HG02759 (cell line): ENCODE measurements around the gene GALNT9.

Source experiments
- ATAC-seq: cut with Tn5 transposase; IDR thresholded peaks from one replicate; pipeline ENCODE4 v1.9.1; 2021; ENCODE audit warnings: mild to moderate bottlenecking, moderate library complexity; ENCODE audit not compliant: unreplicated experiment

Gene GALNT9

DNA sequence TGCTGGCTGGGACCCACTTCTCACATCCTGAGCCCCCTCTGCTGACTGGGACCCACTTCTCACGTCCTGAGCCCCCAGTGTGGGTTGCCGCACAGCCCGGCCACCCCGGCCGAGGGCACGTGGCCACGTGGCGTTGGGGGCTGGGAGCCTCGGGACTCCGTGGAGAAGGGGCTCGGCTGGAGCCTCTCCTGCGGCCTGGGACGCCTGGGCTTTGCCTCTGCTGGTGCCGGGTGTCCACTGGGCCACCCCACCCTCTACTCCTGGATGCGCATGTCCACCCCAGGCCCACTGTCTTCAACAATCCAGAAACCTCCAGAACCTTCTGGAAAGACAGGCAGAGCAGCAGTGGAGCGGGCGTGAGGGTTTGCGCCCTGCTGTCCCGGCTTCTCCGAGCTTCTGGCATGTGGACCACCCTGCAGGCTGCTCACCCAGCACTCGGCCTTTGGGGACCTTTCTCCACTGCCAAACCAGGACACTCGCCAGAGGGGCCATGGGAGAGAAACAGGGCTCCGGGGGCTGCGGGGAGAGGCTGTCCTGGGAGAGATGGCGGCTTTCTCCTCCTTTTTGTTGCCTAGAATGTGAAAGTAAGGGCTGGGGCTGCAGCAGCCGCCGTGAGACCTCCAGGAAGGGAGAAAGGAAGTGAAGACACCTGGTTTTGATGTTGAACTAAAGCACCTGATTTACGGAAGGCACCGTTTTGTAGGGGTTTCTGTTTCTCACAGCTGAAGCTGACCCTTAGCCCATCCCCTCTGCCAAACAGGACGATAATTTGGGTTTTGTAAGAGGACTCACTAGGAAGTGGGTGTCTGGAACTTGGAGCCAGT lies 155.2 kb downstream of the GALNT9 start:
- ATAC-seq, result no peak

GRCh38 chr12:132173135-132174014 lies 156.0 kb downstream of the GALNT9 start:
- ATAC-seq, result no peak

DNA sequence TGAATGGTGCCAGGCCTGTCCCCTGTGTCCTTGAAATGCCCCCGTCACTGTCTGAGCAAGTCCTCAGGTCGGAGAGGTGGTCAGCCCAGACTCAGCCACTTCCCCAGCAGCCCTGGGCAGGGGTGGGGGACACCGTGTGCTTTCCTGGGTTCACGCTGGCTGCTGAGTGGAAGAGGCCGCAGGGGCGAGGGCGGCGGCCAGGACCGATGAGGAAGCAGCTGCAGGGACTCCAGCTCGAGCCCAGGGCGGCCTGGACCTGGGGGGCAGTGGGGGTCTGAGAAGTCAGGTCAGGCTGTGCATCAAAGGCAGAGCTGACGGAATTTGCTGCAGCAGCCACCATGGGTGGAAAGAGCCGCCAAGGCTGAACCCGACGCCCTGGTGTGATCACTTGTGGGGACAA lies 156.8 kb downstream of the GALNT9 start:
- ATAC-seq, result no peak

DNA sequence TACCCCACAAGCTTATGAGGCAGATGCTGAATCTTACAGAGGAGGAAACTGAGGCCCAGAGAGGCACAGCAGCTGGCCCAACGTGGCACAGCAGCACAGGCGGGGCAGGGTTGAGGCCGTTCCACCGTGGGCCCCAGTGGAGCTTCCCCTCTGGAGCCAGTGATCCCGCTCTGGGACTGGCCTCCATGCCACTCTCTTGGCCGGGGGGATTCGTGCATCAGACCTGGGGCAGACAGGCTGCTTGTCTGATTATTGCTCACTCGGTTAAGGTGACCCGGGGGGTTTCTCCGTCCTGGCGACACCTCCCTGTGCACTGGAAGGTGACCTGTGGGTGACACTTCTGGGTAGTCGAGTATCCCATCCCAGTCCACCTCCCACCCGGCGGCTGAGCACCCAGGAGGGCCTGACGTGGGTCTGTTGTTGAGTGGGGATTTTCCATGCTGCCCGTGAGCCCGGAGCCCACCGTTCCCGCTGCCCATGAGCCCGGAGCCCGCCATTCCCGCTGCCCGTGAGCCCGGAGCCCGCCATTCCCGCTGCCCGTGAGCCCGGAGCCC lies 157.3 kb downstream of the GALNT9 start:
- ATAC-seq, result no peak

GRCh38 chr12:132171293-132171967 lies 158.0 kb downstream of the GALNT9 start:
- ATAC-seq, result no peak

DNA sequence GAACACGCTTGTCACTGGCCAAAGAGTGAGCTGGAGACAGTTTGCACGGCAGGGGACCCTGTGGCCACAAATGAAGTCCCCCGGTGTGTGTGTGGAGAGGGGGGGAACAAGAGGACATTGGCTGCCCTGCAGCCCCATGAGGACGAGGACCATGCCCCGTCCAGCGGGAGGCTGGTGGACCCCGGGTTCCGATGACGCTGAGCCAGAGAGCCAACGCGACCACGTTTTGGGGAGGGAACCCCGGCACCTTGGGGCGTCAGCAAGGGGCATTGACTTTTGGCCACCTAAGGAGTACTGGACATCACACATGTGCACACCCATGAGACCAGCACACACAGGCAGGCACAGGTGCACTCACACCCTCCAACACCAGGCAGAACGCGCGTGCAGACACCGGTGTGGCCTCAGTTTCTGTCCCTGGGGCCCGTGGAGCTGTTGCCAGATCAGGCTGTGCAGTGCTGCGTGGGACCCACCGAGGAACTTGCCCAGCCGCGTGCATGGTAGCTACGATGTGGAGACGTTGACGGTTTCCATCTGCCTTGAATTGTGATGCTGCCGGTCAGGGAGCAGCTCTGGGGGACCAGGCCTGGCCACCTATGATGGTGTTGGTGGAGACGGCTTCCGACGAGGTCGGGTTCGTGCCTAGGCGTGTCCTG lies 158.6 kb downstream of the GALNT9 start:
- no peak for ATAC-seq

DNA sequence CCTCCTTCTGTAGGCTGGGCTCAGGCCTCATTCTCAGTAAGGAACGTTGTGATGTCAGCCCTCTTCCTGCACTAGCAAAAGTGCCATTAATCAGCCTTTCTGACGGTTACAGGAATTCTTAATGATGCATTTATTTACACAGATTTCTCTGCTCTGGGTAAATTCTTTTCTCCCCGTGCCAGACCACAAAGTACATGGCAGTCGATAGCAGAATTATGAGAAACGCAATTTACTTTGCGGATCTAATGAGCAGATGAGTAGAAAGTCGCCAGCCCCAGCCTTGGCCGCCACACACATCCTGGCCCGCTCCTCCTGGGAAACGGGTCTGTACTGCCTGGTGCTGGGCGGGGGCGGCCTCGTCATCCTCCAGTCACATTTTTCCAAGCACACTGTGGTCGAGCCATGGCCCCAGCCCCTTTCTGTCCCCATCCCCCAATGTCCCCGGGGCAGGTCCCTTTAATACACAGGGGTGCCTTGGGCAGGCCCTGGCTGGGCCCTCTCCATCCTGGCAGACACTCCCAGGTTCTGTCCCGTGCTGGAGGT lies 159.2 kb downstream of the GALNT9 start:
- ATAC-seq, result no peak

DNA sequence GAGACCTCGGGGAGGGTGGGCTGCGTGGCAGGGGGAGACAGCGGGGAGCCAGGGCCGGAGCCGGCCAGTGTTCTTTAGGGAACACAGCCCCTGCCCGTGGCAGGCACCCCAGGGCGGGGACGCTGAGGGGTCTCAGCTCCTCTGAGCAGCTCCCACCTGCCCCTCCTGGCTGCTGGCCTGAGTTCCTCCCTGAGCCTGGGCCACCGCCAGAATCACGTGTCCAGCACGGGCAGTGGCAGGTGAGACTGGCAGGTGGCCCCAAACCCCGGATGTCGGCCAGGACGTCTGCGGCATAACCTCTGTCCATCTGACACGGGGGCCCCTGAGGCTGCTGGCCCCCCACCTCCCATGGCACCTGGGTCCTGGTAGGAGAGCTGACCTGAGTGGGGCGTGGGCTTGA lies 160.0 kb downstream of the GALNT9 start:
- ATAC-seq, result no peak

DNA sequence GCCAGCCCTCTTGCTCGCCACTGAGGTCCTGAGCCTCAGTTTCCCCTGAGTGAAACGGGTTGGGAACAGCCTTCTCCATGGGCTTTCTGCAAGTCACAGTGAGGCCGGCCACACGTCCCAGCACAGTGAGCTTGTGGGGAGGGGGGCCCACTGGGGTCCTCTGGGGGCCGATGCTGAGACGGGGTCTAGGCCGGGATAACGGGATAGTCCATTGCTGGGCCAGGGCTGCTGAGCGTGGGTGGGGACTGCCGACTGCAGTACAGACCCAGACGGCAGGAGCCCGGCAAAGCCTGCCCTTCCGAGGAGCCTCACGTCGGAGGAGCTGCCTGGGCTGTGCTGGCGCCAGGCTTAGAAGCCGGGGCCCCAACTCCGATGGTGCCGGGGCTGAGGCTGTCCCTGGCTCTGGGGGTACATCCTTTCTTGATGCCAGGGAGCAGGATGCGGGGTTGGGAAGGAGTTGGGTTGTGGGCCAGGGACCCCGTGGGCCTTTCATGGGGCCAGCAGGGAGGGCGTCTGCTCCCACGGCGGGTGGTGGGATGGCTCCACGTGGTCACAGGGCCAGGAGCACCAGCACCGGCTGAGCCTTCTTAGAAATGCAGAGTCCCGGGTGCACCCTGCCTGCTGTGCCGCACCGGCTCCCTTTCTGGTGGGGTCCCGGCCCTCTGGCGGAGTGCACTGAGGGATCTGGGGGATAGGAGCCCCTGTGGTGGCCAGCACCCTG lies 160.9 kb downstream of the GALNT9 start:
- ATAC-seq, result no peak

GRCh38 chr12:132167611-132168310 lies 161.6 kb downstream of the GALNT9 start:
- ATAC-seq, result no peak

- ATAC-seq, result no peak
These were observed 162.4 kb downstream of the GALNT9 start for GRCh38 chr12:132166801-132167591.

GRCh38 chr12:132166093-132166492 lies 163.3 kb downstream of the GALNT9 start:
- no peak for ATAC-seq

GRCh38 chr12:132165584-132165983 lies 163.8 kb downstream of the GALNT9 start:
- ATAC-seq, result no peak

DNA sequence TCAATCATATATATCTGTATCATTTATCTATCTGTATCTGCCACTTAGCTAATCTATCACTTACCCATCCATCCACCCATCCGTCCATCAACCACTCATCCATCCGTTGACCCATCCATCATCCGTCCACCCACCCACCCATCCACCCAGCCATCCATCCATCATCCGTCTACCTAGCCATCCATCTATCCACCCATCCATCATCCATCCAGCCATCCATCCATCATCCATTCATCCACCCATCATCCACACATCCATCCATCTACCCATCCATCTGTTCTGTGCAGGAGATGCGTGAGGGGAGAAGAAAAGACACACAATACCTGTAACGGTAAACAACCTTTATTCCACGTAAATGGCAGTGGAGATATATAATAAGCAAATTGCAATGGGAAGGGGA lies 165.0 kb downstream of the GALNT9 start:
- no peak for ATAC-seq

DNA sequence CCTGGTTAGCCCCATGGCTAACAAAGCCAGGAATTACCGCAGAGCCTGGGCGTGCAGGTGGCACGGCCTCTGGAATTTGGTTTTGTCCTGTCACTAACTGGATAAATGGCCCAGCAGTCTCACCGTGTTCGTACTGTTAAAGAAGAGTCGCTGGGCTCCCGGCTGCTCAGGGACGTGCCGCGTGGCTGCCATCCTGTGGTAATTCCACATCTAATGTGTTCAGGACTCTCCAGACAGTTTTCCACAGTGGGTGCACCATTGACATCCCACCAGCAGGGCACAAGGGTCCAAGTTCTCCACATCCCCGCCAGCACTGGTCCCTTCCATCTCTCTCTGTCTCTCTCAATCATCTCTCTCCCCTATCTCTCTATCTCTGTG lies 165.5 kb downstream of the GALNT9 start:
- ATAC-seq, result no peak

DNA sequence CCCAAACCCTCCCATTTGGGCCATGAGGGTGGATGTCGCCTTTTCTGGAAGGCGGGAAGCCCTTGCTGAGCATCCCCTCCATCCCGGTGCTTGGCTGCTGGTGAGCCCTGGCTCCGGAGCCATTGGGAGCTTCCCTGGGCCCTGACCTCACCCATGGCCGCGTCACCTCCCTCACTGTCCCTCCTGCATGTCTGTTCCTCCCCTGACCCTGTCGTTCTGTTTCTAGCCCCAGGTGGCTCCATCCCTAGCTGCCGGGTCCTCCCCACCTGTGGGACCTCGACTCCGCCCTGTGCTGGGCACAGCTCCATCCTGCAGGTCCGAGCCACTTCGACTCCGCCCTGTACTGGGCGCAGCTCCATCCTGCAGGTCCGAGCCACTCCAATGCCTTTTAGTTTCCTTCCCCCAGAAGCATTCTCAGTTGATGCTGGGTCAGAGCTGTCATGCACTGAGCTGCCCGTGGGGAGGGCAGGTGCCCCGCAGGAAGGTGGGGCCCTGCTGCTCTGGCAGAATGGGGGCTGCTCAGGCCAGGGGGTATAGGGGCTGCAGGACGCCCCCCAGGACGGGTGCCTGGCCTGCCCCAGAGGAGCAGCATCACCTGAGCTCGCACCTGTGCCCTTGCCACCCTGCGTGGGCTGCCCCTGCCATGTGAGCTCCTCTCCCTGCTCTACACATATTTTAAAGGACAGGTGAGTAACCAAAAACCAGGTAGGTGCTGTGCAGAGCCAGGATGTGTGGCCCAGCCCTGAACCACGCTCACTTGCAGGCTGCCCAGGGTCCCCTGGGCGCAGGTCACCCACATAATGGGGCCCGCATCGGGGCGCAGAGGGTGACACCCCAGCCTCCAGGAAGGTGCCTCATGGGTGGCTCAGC lies 166.1 kb downstream of the GALNT9 start:
- ATAC-seq, result no peak

DNA sequence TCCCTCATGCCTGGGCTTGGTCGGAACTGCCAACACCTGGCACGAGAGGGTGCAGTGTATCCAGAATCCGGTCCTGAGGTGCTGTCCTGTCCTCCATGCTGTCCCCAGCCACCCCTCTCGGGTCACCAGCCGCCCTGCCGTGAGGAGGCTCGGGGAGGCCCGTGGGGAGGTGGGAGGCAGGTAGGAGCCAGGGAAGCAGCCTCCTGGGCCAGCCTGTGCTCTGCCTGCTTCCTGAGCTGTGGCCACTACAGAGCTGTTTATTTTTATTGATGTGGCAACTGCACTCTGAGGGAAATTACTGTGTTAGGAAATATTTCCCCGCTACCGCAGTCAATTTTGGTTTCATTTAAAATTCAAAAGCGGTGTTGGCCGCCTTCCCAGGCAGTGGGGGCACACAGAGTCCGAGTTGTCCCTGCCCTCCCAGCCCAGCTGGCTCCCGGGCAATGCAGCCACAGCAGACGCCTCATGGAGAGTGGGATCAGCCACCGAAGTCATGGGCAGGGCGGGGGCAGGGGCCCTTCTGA lies 166.8 kb downstream of the GALNT9 start:
- ATAC-seq, result no peak
